Activated CD4-positive, alpha-beta T cell treated with anti-CD3 and anti-CD28 coated beads, Interleukin-2, amount 10 ng/mL, durations not matched to agents 24 days and 14 days (primary cell): ENCODE results near the gene CDS2. TPM values are rescaled to one million over a fixed set of nuclear protein-coding genes. Genes with fewer than 3 reads are reported as not detected.

Experiments
- DNase-seq: peaks from one replicate; pipeline ENCODE4 v3.0.0; 2022
- H3K27ac Mint-ChIP-seq: one replicate; pipeline ENCODE4 v1.8.0; 2022; ENCODE audit warnings: mild to moderate bottlenecking, mixed read lengths
- H3K27me3 Mint-ChIP-seq: one replicate; pipeline ENCODE4 v1.8.0; 2022; ENCODE audit warnings: mixed read lengths
- H3K36me3 Mint-ChIP-seq: one replicate; pipeline ENCODE4 v1.8.0; 2022; ENCODE audit warnings: low read depth, mild to moderate bottlenecking, mixed read lengths
- H3K4me1 Mint-ChIP-seq: one replicate; pipeline ENCODE4 v1.8.0; 2021; ENCODE audit warnings: mixed read lengths
- H3K4me3 Mint-ChIP-seq: one replicate; pipeline ENCODE4 v1.8.0; 2022; ENCODE audit warnings: mild to moderate bottlenecking, moderate library complexity, mixed read lengths
- H3K9me3 Mint-ChIP-seq: one replicate; pipeline ENCODE4 v1.8.0; 2021; ENCODE audit warnings: mixed read lengths
- intact Hi-C: fragments of 100-400 bp; cut with micrococcal nuclease; formaldehyde crosslinking; loops from one replicate; pipeline ENCODE4 v1.15.1; 2023
- total RNA-seq: library from RNA; stranded (reverse); gene quantifications from 2 replicates; pipeline ENCODE4 v1.2.3, GENCODE V29; 2022

CDS2 gene
- total RNA-seq, 1 donor from 2014 or later = 39.2 TPM

GRCh38 chr20:5171064-5171789 lies 44.4 kb downstream of the CDS2 start:
- Mint-ChIP-seq H3K9me3 (no peaks in the 10 kb centered on the region), H3K36me3 (peaks cover 10% of the 10 kb centered on the region), H3K27ac (peak overlapping the region; percentile 24), H3K4me1 (peaks cover 34% of the 10 kb centered on the region), H3K4me3 (no peak overlapping the region), H3K27me3 (no peaks in the 10 kb centered on the region)
- DNase-seq = no peak
- intact Hi-C loops = no loop called here

- no peaks in the 10 kb centered on the region for H3K27me3 Mint-ChIP-seq
- peak overlapping the region; percentile 8 for H3K27ac Mint-ChIP-seq
- intact Hi-C loops = no loop called here
- no peak overlapping the region for H3K4me3 Mint-ChIP-seq
- H3K4me1 Mint-ChIP-seq = peaks cover 29% of the 10 kb centered on the region
- no peak for DNase-seq
- H3K36me3 Mint-ChIP-seq = peaks cover 15% of the 10 kb centered on the region
- H3K9me3 Mint-ChIP-seq = no peaks in the 10 kb centered on the region
These were observed 45.0 kb downstream of the CDS2 start for GRCh38 chr20:5171790-5172164.

GRCh38 chr20:5172167-5172601 lies 45.4 kb downstream of the CDS2 start:
- intact Hi-C loops = no loop called here
- H3K4me3 Mint-ChIP-seq = no peak overlapping the region
- no peaks in the 10 kb centered on the region for H3K9me3 Mint-ChIP-seq
- H3K36me3 Mint-ChIP-seq = peaks cover 16% of the 10 kb centered on the region
- H3K4me1 Mint-ChIP-seq = peaks cover 26% of the 10 kb centered on the region
- DNase-seq = no peak
- peak overlapping the region; percentile 8 for H3K27ac Mint-ChIP-seq
- no peaks in the 10 kb centered on the region for H3K27me3 Mint-ChIP-seq

GRCh38 chr20:5172903-5173463 lies 46.2 kb downstream of the CDS2 start:
- intact Hi-C loops = no loop called here
- H3K9me3 Mint-ChIP-seq = no peaks in the 10 kb centered on the region
- no peak for DNase-seq
- H3K27ac Mint-ChIP-seq = peak overlapping the region; percentile 16
- H3K36me3 Mint-ChIP-seq = peaks cover 16% of the 10 kb centered on the region
- H3K4me1 Mint-ChIP-seq = peaks cover 21% of the 10 kb centered on the region
- no peak overlapping the region for H3K4me3 Mint-ChIP-seq
- no peaks in the 10 kb centered on the region for H3K27me3 Mint-ChIP-seq

GRCh38 chr20:5173751-5174150 lies 46.9 kb downstream of the CDS2 start:
- no peak overlapping the region for H3K27ac Mint-ChIP-seq
- peaks cover 23% of the 10 kb centered on the region for H3K36me3 Mint-ChIP-seq
- no peaks in the 10 kb centered on the region for H3K9me3 Mint-ChIP-seq
- intact Hi-C loops = no loop called here
- H3K4me1 Mint-ChIP-seq = peaks cover 17% of the 10 kb centered on the region
- no peaks in the 10 kb centered on the region for H3K27me3 Mint-ChIP-seq
- H3K4me3 Mint-ChIP-seq = no peak overlapping the region
- DNase-seq = no peak

GRCh38 chr20:5177071-5177470 lies 50.3 kb downstream of the CDS2 start:
- H3K9me3 Mint-ChIP-seq = no peaks in the 10 kb centered on the region
- H3K4me3 Mint-ChIP-seq = no peak overlapping the region
- DNase-seq = no peak
- H3K36me3 Mint-ChIP-seq = peaks cover 26% of the 10 kb centered on the region
- intact Hi-C loops = no loop called here
- no peaks in the 10 kb centered on the region for H3K27me3 Mint-ChIP-seq
- no peak overlapping the region for H3K27ac Mint-ChIP-seq
- peaks cover 8% of the 10 kb centered on the region for H3K4me1 Mint-ChIP-seq

- no peak overlapping the region for H3K27ac Mint-ChIP-seq
- intact Hi-C loops = no loop called here
- no peaks in the 10 kb centered on the region for H3K9me3 Mint-ChIP-seq
- DNase-seq = no peak
- no peak overlapping the region for H3K4me3 Mint-ChIP-seq
- H3K36me3 Mint-ChIP-seq = peaks cover 34% of the 10 kb centered on the region
- no peaks in the 10 kb centered on the region for H3K27me3 Mint-ChIP-seq
- peaks cover 6% of the 10 kb centered on the region for H3K4me1 Mint-ChIP-seq
These were observed 51.2 kb downstream of the CDS2 start for GRCh38 chr20:5178046-5178445.

GRCh38 chr20:5180421-5180820 lies 53.6 kb downstream of the CDS2 start:
- Mint-ChIP-seq H3K9me3 (no peaks in the 10 kb centered on the region), H3K4me3 (no peak overlapping the region), H3K27me3 (no peaks in the 10 kb centered on the region), H3K4me1 (peaks cover 6% of the 10 kb centered on the region), H3K36me3 (peaks cover 32% of the 10 kb centered on the region), H3K27ac (no peak overlapping the region)
- intact Hi-C loops = no loop called here
- DNase-seq = no peak

GRCh38 chr20:5180933-5181332 lies 54.1 kb downstream of the CDS2 start:
- intact Hi-C loops = no loop called here
- H3K4me1 Mint-ChIP-seq = peaks cover 6% of the 10 kb centered on the region
- no peak overlapping the region for H3K4me3 Mint-ChIP-seq
- H3K27me3 Mint-ChIP-seq = no peaks in the 10 kb centered on the region
- peaks cover 32% of the 10 kb centered on the region for H3K36me3 Mint-ChIP-seq
- H3K27ac Mint-ChIP-seq = no peak overlapping the region
- no peaks in the 10 kb centered on the region for H3K9me3 Mint-ChIP-seq
- no peak for DNase-seq

- Mint-ChIP-seq H3K4me3 (no peak overlapping the region), H3K27me3 (no peaks in the 10 kb centered on the region), H3K36me3 (peaks cover 33% of the 10 kb centered on the region), H3K9me3 (no peaks in the 10 kb centered on the region), H3K27ac (no peak overlapping the region), H3K4me1 (peaks cover 6% of the 10 kb centered on the region)
- no peak for DNase-seq
- intact Hi-C loops = no loop called here
These were observed 54.7 kb downstream of the CDS2 start for GRCh38 chr20:5181492-5181891.

- H3K36me3 Mint-ChIP-seq = peaks cover 33% of the 10 kb centered on the region
- no peak overlapping the region for H3K27ac Mint-ChIP-seq
- no peaks in the 10 kb centered on the region for H3K9me3 Mint-ChIP-seq
- no peak overlapping the region for H3K4me3 Mint-ChIP-seq
- no peak for DNase-seq
- intact Hi-C loops = no loop called here
- H3K27me3 Mint-ChIP-seq = no peaks in the 10 kb centered on the region
- peaks cover 6% of the 10 kb centered on the region for H3K4me1 Mint-ChIP-seq
These were observed 55.1 kb downstream of the CDS2 start for GRCh38 chr20:5181958-5182357.

GRCh38 chr20:5182615-5183254 lies 55.9 kb downstream of the CDS2 start:
- intact Hi-C loops = no loop called here
- Mint-ChIP-seq H3K9me3 (no peaks in the 10 kb centered on the region), H3K27ac (no peak overlapping the region), H3K36me3 (peaks cover 33% of the 10 kb centered on the region), H3K4me1 (peaks cover 6% of the 10 kb centered on the region), H3K4me3 (no peak overlapping the region), H3K27me3 (no peaks in the 10 kb centered on the region)
- DNase-seq = no peak

GRCh38 chr20:5183731-5184474 lies 57.1 kb downstream of the CDS2 start:
- peaks cover 6% of the 10 kb centered on the region for H3K4me1 Mint-ChIP-seq
- intact Hi-C loops = no loop called here
- no peak overlapping the region for H3K4me3 Mint-ChIP-seq
- peak overlapping the region; percentile 21 for H3K27ac Mint-ChIP-seq
- no peaks in the 10 kb centered on the region for H3K9me3 Mint-ChIP-seq
- DNase-seq = no peak
- H3K27me3 Mint-ChIP-seq = no peaks in the 10 kb centered on the region
- H3K36me3 Mint-ChIP-seq = peaks cover 32% of the 10 kb centered on the region

GRCh38 chr20:5184684-5185083 lies 57.9 kb downstream of the CDS2 start:
- Mint-ChIP-seq H3K9me3 (no peaks in the 10 kb centered on the region), H3K27me3 (no peaks in the 10 kb centered on the region), H3K36me3 (peaks cover 33% of the 10 kb centered on the region), H3K4me1 (peaks cover 6% of the 10 kb centered on the region), H3K4me3 (no peak overlapping the region), H3K27ac (no peak overlapping the region)
- no peak for DNase-seq
- intact Hi-C loops = no loop called here
